Activated CD4-positive, CD25-positive, alpha-beta regulatory T cell treated with anti-CD3 and anti-CD28 coated beads, Interleukin-2, amount 50 U/mL, for 16 hours (primary cell): ENCODE data around the gene ECHS1.
"Not testable (repeated sequence)": the region's sequence is repeated elsewhere in the genome, so short reads cannot be mapped to it uniquely, and the experiment has no call there.

Experiments
- DNase-seq: peaks from one replicate; pipeline ENCODE4 v3.0.0-alpha.2; 2020; ENCODE audit warnings: low read depth, low spot score

Gene ECHS1

GRCh38 chr10:133324857-133325260 lies 48.3 kb downstream of the ECHS1 start:
- no peak for DNase-seq

GRCh38 chr10:133324198-133324792 lies 48.9 kb downstream of the ECHS1 start:
- no peak for DNase-seq

- DNase-seq, result not testable (repeated sequence)
These were observed 51.0 kb downstream of the ECHS1 start for GRCh38 chr10:133322064-133322709.

GRCh38 chr10:133320852-133321422 lies 52.2 kb downstream of the ECHS1 start:
- not testable (repeated sequence) for DNase-seq

- peak; percentile 24 for DNase-seq
These were observed 54.5 kb downstream of the ECHS1 start for GRCh38 chr10:133318494-133319127.

- no peak for DNase-seq
These were observed 56.4 kb downstream of the ECHS1 start for GRCh38 chr10:133316732-133317131.

- DNase-seq, result no peak
These were observed 56.9 kb downstream of the ECHS1 start for GRCh38 chr10:133316266-133316665.

- DNase-seq, result no peak
These were observed 57.3 kb downstream of the ECHS1 start for GRCh38 chr10:133315847-133316246.

- no peak for DNase-seq
These were observed 58.2 kb downstream of the ECHS1 start for GRCh38 chr10:133314911-133315310.

GRCh38 chr10:133313192-133313591 lies 60.0 kb downstream of the ECHS1 start:
- no peak for DNase-seq

GRCh38 chr10:133312769-133313145 lies 60.4 kb downstream of the ECHS1 start:
- DNase-seq, result no peak
